Mucosa of descending colon (tissue), 3 donors: ENCODE results near the gene PREP. TPM values are rescaled to one million over a fixed set of nuclear protein-coding genes. Genes with fewer than 3 reads are reported as not detected.

ENCODE experiments used
- ATAC-seq: fragments of 200-7000 bp; cut with Tn5 transposase; one replicate; pipeline ENCODE4 v1.9.1; 2020; ENCODE audit warnings: mild to moderate bottlenecking, moderate library complexity
- DNase-seq, 3 donors: peaks; one replicate each; pipeline ENCODE4 v3.0.0-alpha.2; 2020
- H3K36me3 ChIP-seq: fragments of 200-600 bp; one replicate; pipeline ENCODE4 v1.8.0; 2021; ENCODE audit warnings: low read depth, mild to moderate bottlenecking
- H3K4me1 ChIP-seq: fragments of 200-600 bp; one replicate; pipeline ENCODE4 v1.8.0; 2021; ENCODE audit warnings: low read depth, mild to moderate bottlenecking
- H3K4me3 ChIP-seq: fragments of 200-600 bp; one replicate; pipeline ENCODE4 v1.8.0; 2021; ENCODE audit warnings: mild to moderate bottlenecking
- H3K9me3 ChIP-seq: fragments of 200-600 bp; one replicate; pipeline ENCODE4 v1.8.0; 2021; ENCODE audit warnings: mild to moderate bottlenecking
- CTCF ChIP-seq: fragments of 200-600 bp; IDR thresholded peaks from one replicate; pipeline ENCODE4 v1.8.0; 2022; ENCODE audit warnings: antibody characterized with exemption, mild to moderate bottlenecking
- intact Hi-C, 2 donors: fragments of 100-400 bp; cut with DNase I in 1 of 2; cut with micrococcal nuclease in 1 of 2; formaldehyde crosslinking; loops; one replicate each; pipeline versions ENCODE4 v1.11.0 to v1.11.1; 2022; cut with DNase I, micrococcal nuclease
- total RNA-seq, 3 donors: library from RNA; stranded (reverse); fragmentation: NEBNext Ultra II Directional in 2 of 3; extraction: Animal tissue kit (Norgen Biotek cat#: 25700) in 2 of 3; gene quantifications; one replicate each; pipeline versions ENCODE4 v1.2.1 to v1.2.4, GENCODE V29; 2021 to 2023
- donor health status: DM: no; HTN: no; CAD: no; lungs with moderate emphysema.
- donor health status: DM: no; HTN: no; CAD: no.
- donor health status: DM: no; HTN: yes; CAD: no.

Gene PREP
- total RNA-seq, 3 donors from 2014 or later = 46.5 to 74.2 (median 72.3) TPM

- ATAC-seq (peak; percentile 57), DNase-seq (peak in 1 of 3 donors; percentile 56)
- Histone ChIP-seq H3K36me3 (no peaks in the 10 kb centered on the region), H3K4me1 (peaks cover 36% of the 10 kb centered on the region), H3K4me3 (no peak overlapping the region), H3K9me3 (no peaks in the 10 kb centered on the region)
- intact Hi-C loops = no loop called here
- TF ChIP-seq CTCF = no peak
Measured at GRCh38 chr6:105380634-105381033, 22.2 kb downstream of the PREP start.

GRCh38 chr6:105375797-105376196, 27.1 kb downstream of the PREP start:
- intact Hi-C loops = no loop called here
- no peak for TF ChIP-seq CTCF
- Histone ChIP-seq H3K9me3 (no peaks in the 10 kb centered on the region), H3K4me1 (peaks cover 38% of the 10 kb centered on the region), H3K4me3 (no peak overlapping the region), H3K36me3 (peaks cover 6% of the 10 kb centered on the region)
- ATAC-seq (no peak), DNase-seq (no peak)

DNA sequence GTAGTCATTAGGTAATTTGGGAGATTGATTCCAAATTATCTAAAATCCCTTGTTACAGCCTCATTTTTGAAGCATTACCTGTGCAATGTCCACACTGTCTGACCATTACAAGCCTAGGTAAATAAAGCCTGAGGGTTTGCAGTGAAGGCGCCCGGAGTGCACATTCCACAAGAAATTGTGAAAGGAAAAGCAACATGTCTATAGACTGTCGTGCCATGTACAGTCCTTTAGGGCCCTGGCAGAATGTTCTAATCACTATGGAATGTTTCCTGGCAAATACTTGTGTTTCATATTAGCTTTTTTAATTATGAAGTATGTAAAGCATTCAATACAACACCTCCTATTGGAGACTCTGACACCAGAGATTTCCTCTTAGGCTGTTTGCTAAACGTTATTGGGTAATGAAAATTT, 28.9 kb downstream of the PREP start:
- peaks cover 6% of the 10 kb centered on the region for H3K36me3 ChIP-seq
- DNase-seq (peak in 1 of 3 donors; percentile 24), ATAC-seq (peak; percentile 27)

GRCh38 chr6:105373481-105373880, 29.4 kb downstream of the PREP start:
- Histone ChIP-seq H3K9me3 (no peaks in the 10 kb centered on the region), H3K4me1 (peaks cover 31% of the 10 kb centered on the region), H3K36me3 (peaks cover 6% of the 10 kb centered on the region), H3K4me3 (no peak overlapping the region)
- ATAC-seq (peak; percentile 16), DNase-seq (no peak)
- intact Hi-C loops = no loop called here
- TF ChIP-seq CTCF = no peak

More for the DNA sequence above, 28.9 kb downstream of the PREP start:
- no peak overlapping the region for H3K4me3 ChIP-seq
- no peak for TF ChIP-seq CTCF
- peaks cover 31% of the 10 kb centered on the region for H3K4me1 ChIP-seq
- no peaks in the 10 kb centered on the region for H3K9me3 ChIP-seq
- intact Hi-C loops = no loop called here

GRCh38 chr6:105372849-105373182, 30.1 kb downstream of the PREP start:
- H3K9me3 ChIP-seq = no peaks in the 10 kb centered on the region
- DNase-seq (peak in 2 of 3 donors; percentile 58 to 71), ATAC-seq (peak; percentile 83)
- H3K4me3 ChIP-seq = no peak overlapping the region
- H3K4me1 ChIP-seq = peaks cover 31% of the 10 kb centered on the region
- H3K36me3 ChIP-seq = peaks cover 6% of the 10 kb centered on the region
- intact Hi-C loops = no loop called here
- no peak for TF ChIP-seq CTCF
